Measurements from ENCODE around the gene PTPRC.

The PTPRC gene

GRCh38 chr1:198674009-198674408 lies 35.2 kb downstream of the PTPRC start:
- no peak for DNase-seq (ENCODE audit: low spot score)

DNA sequence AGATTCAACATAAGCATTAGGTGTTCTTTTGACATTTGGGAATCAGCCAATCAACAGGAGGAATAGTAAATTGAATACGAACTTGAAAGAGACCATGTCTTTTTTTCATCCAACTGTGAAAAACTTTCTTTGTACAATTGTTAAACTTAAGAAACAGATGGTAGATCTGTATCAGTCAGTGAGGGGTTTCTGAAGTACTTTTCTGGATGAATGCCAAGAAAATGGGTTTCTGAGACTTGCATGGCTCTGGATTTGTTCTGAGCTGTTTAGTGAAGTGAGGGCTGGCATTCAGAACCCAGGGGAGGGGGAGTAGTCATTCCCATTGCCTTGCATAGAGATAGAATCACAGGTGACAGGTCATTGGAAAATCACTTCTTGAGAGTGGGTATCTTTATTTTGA lies 37.4 kb downstream of the PTPRC start:
- DNase-seq (ENCODE audit: low spot score) = peak; percentile 75

GRCh38 chr1:198677027-198677426 lies 38.2 kb downstream of the PTPRC start:
- DNase-seq (ENCODE audit: low spot score) = no peak

GRCh38 chr1:198677871-198678270 lies 39.0 kb downstream of the PTPRC start:
- no peak for DNase-seq (ENCODE audit: low spot score)

GRCh38 chr1:198678301-198678836 lies 39.5 kb downstream of the PTPRC start:
- DNase-seq (ENCODE audit: low spot score) = no peak

DNA sequence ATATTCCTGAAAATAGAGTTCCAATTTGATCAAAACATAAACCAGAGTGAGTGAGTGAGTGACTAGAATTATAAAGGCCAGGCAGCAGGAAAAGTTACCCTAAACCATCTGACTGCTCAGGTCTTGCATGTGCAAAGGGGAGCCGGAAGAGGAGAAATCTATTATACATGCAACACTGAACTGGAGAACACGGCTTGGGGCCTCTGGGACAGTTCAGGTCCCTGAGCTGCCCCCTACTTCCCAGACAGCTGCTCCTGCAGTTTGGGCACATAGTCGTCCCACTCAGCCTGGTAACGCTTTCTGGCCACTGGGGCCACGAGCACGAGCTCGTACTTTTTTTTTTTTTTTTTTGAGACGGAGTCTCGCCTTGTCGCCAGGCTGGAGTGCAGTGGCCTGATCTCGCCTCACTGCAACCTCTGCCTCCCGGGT lies 40.1 kb downstream of the PTPRC start:
- DNase-seq (ENCODE audit: low spot score) = no peak

- DNase-seq (ENCODE audit: low spot score) = no peak
These were observed 40.8 kb downstream of the PTPRC start for GRCh38 chr1:198679535-198680173.

GRCh38 chr1:198680174-198680875 lies 41.5 kb downstream of the PTPRC start:
- no peak for DNase-seq (ENCODE audit: low spot score)

DNA sequence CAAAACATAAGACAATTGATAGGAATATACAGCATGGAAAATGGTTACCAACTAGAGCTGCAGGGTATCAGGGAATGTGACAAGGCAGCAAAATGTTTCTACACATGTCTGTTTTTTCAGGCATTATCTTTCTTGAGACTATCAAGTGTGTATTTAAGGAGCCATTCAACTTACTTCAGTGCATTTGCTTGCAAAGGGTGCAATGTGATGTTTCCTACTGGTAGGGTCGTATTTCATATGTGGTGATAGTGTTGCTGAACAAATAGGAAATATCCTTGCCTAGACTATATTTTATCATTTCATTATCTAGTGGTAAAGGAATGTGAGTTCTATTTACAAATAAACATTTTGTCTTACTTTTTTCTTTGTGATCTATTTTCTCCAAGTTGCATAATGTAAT lies 42.4 kb downstream of the PTPRC start:
- no peak for DNase-seq (ENCODE audit: low spot score)

GRCh38 chr1:198681831-198682759 lies 43.3 kb downstream of the PTPRC start:
- DNase-seq (ENCODE audit: low spot score) = peak; percentile 34

DNA sequence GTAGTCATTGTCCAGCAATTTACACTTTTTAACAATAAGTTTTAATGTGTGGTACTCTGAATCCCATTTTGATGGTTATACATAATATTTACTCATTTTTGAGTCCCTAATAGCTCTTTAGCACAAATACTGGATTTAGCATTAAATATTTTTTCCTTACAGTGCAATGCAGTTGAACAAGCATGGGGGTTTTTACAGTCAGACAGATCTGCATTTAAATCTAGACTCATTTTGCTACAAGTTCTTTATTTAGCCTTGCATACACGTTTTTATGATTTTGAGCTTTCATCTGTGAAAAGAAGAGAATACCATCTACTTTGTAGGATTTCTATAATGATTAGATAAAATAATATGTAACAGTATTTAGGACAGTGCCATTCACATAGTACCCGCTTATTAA lies 44.0 kb downstream of the PTPRC start:
- DNase-seq (ENCODE audit: low spot score) = no peak

GRCh38 chr1:198683449-198683848 lies 44.6 kb downstream of the PTPRC start:
- no peak for DNase-seq (ENCODE audit: low spot score)

- DNase-seq (ENCODE audit: low spot score) = peak; percentile 47
These were observed 47.4 kb downstream of the PTPRC start for GRCh38 chr1:198686069-198686728.

GRCh38 chr1:198687429-198687828 lies 48.6 kb downstream of the PTPRC start:
- no peak for DNase-seq (ENCODE audit: low spot score)

- DNase-seq (ENCODE audit: low spot score) = no peak
These were observed 52.2 kb downstream of the PTPRC start for GRCh38 chr1:198691063-198691462.

DNA sequence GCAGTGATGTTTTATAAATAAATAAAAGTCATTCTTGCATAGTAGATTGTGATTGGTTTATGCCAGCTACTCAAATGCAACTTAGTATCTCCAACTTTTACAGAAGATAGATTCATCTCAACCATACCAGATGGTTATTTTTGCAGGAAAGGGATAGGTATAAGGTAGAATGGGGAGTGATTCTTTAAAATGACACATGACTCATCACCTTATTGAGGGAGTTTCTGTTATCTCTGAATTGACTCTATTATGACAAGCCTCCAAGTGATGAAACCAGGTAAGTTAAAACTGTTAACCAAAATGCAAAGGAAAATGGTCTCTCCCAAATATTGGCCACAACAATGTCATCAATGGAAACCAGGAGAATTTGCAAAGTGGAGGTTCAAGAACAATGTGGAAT lies 54.5 kb downstream of the PTPRC start:
- DNase-seq (ENCODE audit: low spot score) = no peak

- no peak for DNase-seq (ENCODE audit: low spot score)
These were observed 55.7 kb downstream of the PTPRC start for GRCh38 chr1:198694542-198694941.

GRCh38 chr1:198696211-198696610 lies 57.4 kb downstream of the PTPRC start:
- no peak for DNase-seq (ENCODE audit: low spot score)

- no peak for DNase-seq (ENCODE audit: low spot score)
These were observed 60.6 kb downstream of the PTPRC start for GRCh38 chr1:198699167-198700015.

DNA sequence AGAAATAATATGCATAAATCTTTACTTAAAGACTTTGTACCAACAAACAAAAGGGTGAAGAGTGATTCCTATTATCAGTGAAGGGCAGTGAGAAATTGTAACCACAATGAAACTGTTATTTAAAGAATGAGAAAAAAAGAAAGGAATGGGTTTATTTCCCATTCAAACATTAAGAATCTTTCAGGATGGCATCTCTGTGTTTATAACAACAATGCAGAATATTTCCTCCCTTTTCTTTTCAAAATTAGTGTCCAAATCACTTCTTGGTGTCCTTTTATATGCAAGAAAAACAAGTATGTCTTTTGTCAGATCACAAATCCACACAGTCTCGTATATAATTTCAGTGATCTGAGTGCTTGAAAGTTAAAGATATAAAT lies 61.2 kb downstream of the PTPRC start:
- DNase-seq (ENCODE audit: low spot score) = no peak

DNA sequence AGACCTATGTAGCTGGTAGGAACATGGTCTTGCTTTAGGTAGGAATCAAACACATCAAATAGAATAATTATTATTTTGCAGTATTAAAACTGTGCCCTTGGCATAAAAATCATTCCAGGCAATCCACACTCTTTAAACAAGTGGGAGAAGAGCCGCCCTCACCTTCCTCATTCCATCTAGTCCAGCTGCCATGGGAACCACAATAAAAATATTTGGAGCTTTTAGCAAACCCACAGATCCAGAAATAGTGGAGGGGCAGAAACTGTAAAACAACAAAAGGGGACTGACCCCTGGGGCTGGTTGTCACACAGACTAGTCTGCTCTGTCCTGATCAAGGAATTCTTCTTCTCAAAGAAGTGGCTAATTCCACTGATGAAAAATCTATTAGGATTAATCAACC lies 61.6 kb downstream of the PTPRC start:
- DNase-seq (ENCODE audit: low spot score) = no peak
